ENCODE results near the gene CEMIP2.
"Not testable (repeated sequence)": the region's sequence is repeated elsewhere in the genome, so short reads cannot be mapped to it uniquely, and the experiment has no call there.

CEMIP2 gene

DNA sequence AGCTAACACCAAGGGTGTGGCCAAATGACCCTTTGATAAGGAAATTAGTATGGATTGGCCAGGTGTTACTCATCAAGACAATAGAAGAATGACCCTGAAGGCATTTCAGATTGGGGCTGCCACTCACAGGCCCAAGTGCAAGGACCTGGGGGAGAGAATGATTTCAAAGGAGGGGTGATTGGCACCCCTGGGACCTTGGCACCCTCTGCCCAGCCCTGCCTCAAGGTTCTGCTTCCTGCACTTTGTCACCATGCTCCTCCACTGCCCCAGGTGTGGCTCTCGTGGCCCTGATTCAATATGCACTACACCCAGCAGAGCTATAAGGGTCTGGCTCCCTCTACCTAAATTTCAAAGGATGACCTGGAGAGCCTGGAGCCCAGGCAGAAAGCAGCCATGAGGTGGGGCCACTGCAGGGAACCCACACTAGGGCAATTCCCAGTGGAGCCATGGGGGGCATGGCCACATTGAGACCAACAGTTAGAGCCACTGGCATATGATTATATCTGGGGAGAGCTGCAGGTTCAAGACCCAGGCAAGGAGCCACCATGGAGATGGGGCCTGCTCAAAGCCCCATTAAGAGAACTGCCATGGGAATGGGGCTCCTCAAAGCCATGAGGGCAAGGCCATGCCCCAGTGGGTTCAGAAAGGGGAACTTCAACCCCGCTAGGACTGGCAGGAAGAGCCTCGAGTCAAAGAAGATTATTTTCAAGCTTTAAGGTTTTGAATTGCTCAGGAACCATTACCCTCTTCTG is 93.0 kb downstream of the CEMIP2 start:
- DNase-seq: no peak

DNA sequence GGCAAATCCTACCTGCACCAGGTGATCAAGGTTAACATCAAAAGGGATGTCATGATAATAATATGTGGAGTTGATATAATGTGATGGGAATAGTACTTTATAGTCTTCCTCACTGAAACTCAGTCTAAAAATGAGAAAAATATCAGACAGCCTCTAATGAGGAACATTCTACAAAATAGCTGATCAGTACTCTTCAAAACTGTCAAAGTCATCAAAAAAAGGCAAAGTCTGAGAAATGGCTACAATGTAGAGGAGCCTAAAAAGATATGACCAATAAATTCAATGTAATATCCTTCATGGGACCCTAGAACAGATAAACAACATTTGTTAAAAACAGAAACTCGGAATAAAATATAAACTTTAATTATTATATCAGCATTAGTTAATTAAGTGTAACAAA is 95.7 kb downstream of the CEMIP2 start:
- DNase-seq: no peak

DNA sequence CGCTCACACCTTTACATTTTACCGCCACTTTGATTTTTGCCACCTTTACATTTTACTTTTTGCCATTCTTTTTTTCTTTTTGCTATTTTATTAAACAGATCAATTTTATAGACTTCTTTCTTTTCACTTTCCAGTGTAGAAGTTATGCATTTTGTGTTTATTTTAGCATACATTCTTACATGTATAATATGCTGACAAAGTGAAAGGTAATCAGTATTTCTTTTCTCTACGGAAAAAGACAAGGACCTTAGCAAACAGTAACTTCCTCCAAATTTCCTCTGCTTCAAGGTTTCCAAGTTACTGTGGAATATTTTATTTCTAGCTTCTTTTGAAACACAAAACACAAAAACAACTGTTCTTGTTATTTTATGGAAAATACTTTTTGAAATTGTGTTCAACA is 97.0 kb downstream of the CEMIP2 start:
- DNase-seq: no peak

- no peak for DNase-seq
Observed at GRCh38 chr9:71670121-71670520, 98.2 kb downstream of the CEMIP2 start.

GRCh38 chr9:71669284-71669995 is 98.9 kb downstream of the CEMIP2 start:
- no peak for DNase-seq

DNA sequence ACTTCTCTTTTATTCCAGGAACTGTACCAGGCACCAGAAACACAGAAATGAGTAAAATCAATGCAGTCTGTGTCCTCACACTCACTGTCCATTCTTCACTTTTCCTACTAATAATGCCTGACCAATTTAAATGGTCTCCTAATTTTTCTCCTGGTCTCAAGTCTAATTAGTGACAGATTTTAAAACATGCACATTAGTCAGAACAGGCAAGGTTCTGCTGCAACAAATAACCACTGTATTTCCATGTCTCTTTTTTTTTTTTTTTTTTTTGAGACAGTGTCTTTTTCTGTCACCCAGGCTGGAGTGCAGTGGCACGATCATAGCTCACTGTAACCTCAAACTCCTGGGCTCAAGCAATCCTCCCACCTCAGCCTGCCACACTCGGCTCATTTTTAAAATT is 99.6 kb downstream of the CEMIP2 start:
- DNase-seq: no peak

GRCh38 chr9:71665247-71665646 is 103.1 kb downstream of the CEMIP2 start:
- DNase-seq: no peak

DNA sequence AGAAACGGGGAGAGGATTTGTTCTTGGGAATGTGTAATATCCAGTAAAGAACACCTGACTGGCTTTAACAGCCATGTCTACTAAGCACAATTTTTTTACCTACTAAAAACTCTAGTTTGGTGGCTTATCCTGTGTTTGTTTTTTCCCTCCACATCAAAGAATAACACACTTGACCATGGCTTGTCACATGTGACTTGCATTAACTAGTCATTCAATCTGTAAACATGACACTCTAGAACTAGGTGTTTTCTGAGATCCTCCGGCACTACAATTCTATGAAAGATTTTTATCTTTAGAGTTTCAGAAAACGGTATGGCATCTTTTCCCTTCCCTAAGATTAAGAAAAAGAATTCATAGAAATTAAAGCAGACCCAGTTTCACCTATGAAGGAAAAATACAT is 103.7 kb downstream of the CEMIP2 start:
- no peak for DNase-seq

DNA sequence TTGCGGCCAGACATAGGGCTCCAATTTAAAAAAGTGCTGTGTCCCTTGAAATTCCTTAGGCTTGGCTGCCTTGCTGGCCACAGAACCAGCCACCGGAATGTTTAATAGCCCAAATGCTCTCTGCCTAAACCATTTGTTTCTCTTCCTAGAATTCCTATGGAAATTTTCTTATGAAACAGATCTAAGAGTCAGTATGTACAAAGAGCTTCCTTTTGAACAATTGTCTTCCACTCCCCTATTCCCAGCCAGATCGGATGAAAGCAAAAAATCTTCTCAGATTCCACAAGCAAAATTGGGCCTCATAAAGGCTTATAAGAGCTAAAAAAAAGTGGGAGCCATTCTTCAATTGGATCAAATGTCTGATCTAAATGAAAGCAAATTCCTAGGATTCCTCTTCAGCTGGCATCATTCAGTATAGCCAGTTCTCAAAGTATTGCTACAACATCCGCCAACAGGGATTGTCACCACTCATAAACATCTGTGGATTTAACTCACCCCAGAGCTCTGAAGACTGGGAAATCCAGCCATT is 104.3 kb downstream of the CEMIP2 start:
- DNase-seq: no peak

DNA sequence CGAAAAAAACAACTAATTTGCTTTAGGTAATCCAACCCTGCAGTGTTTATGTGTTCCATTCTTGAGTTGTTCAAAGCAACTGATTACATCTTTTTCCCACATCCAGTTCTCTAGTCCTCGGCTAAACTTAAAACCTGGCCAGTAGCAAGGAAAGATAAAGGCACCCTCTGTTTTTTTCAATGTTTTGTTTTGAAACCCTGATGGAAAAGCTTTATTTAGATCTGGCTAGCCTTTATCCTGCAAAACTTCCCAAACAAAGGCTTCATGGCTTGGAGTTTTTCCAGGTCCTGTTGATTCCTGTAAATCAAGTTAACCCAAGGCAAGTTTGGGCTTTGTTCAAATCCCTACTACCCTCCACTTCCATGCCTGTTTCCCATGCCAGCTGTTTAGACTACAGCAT is 105.1 kb downstream of the CEMIP2 start:
- DNase-seq: no peak

DNA sequence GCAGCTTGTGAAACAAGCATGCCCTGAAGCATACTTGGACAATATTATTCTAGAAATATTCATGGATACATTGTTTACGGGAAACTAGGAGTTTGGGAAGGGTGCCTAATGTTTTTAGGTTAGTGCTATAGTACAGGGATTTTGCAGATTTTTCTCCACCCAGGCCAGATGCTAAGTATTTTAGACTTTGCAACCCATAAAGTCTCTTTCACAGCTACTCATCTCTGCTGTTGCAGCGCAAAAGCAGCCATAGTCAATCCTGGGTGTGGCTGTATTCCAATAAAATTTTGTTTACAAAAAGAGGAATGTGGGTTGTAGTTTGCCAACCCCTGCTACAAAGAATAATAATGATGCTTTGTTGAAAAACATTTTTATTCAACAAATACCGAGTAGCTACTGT is 106.2 kb downstream of the CEMIP2 start:
- DNase-seq: no peak

DNA sequence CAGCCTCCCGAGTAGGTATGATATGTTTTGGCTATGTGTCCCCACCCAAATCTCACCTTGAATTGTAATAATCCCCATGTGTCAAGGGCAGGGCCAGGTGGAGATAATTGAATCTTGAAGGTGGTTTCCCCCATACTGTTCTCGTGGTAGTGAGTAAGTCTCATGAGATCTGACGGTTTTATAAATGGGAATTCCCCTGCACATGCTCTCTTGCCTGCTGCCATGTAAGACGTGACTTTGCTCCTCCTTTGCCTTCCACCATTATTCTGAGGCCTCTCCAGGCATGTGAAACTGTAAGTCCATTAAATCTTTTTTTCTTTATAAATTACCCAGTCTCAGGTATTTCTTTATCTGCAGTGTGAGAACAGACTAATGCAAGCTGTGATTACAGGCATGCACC is 111.0 kb downstream of the CEMIP2 start:
- not testable (repeated sequence) for DNase-seq

- no peak for DNase-seq
Observed at GRCh38 chr9:71656496-71656895, 111.8 kb downstream of the CEMIP2 start.

GRCh38 chr9:71655778-71656177 is 112.5 kb downstream of the CEMIP2 start:
- no peak for DNase-seq

DNA sequence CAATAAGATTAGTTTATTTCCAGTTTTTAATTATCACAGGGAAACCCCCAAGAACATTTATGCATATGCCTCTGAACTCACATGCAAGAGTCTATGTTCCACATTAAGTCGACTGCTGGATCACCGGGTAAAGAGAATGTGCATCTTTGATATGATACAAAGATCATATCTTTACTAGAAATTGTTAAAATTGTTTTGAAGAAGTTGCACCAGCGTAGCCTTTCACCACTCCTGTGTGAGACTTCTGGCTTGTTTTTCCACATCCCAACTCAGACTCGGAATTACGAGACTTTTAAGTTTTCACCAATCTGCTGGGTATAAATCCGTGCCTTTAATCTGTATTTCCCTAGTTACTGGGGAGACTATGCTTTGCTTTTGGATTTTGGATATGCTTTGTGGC is 113.2 kb downstream of the CEMIP2 start:
- no peak for DNase-seq

DNA sequence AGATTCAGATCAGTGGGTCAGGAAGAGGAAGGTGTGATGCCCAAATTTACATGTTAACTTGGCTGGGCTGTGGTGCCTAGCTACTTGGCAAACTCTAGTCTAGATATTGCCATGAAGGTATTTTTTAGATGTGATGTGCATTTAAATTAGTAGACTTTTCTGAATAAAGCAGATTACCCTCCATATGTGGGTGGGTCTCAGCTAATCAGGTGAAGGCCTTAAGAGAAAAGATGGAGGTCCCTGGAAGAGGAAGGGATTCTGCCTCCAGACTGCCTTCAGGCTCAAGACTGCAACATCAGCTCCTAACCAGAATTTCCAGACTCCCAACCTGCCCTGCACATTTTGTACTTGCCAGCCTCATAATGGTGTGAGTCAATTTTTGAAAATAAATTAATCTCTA is 115.8 kb downstream of the CEMIP2 start:
- no peak for DNase-seq

- DNase-seq: no peak
Observed at GRCh38 chr9:71648453-71648852, 119.9 kb downstream of the CEMIP2 start.

DNA sequence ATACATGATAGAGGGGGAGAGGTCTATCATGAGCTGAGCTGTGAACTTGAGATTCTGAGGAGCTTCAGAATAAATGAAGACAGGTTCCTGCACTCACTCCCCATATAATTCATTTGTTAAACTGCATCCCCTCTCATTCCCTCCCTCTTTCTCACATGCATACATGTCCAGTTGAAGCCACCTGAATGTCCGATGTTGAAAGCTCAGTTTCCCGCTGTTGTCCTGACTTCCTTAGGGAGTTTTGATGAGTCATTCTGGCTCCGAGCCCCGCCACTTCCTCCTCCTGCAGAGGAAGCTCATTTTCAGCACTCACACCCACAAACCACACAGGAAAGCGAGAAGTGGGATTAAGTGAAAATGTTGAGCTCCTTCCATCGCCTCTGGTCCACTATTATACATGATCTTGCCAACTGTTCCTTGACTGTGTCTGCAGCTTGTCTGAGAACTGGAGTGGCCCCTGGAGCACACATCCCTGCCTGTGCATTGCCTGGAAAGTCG is 121.2 kb downstream of the CEMIP2 start:
- DNase-seq: no peak

- DNase-seq: no peak
Observed at GRCh38 chr9:71646131-71646530, 122.2 kb downstream of the CEMIP2 start.

GRCh38 chr9:71644819-71645362 is 123.4 kb downstream of the CEMIP2 start:
- no peak for DNase-seq

- DNase-seq: no peak
Observed at GRCh38 chr9:71643330-71643729, 125.0 kb downstream of the CEMIP2 start.

- DNase-seq: no peak
Observed at GRCh38 chr9:71642056-71642455, 126.3 kb downstream of the CEMIP2 start.

GRCh38 chr9:71638627-71639026 is 129.7 kb downstream of the CEMIP2 start:
- DNase-seq: no peak

DNA sequence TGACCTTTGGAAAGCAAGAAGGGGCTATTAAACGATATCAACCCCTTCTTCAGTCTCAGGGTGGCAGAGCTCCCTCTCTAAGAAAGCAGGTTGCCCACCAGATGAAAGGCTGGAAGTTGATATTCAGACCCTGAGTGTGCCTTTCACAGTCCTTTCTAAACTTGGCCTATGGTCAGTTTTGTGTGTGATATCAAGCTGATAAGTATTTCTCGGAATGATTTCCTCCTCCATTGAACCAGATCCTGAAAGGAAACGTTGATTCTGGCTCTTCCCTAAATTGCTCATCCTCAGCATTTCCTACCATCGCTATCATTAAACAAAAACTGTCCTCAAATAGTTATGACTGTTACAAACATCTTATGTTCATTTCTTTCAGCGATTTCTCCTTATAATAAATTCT is 130.4 kb downstream of the CEMIP2 start:
- no peak for DNase-seq

Measured in stimulated activated CD4-positive, alpha-beta T cell treated with anti-CD3 and anti-CD28 coated beads, Interleukin-2, amount 100 ng/mL, for 48 hours (primary cell).